Fibroblast of mammary gland (primary cell): ENCODE measurements around the gene DMBT1.

Source experiments
- DNase-seq: peaks from one replicate; pipeline ENCODE4 v3.0.0-alpha.2; 2010; ENCODE audit warnings: low read depth
- H3K4me3 ChIP-seq: 2 replicates; pipeline ENCODE4 v1.5.1; 2011; ENCODE audit warnings: low read depth, mild to moderate bottlenecking, low read length, moderate library complexity; ENCODE audit not compliant: control insufficient read depth
- CTCF ChIP-seq: conservative IDR thresholded peaks from 2 replicates; pipeline ENCODE4 v1.5.1; 2011; ENCODE audit warnings: low read depth, low read length, inconsistent platforms; ENCODE audit not compliant: control insufficient read depth, insufficient read depth

The DMBT1 gene

GRCh38 chr10:122560279-122560804, at the start of gene DMBT1:
Gene DMBT1, plus strand, starts transcription at chr10:122560754. Its CDS starts 17 bp downstream, at chr10:122560771.
- no peak for DNase-seq
- TF ChIP-seq CTCF, result no peak
- H3K4me3 ChIP-seq, result no peak within 1 kb of the TSS

GRCh38 chr10:122513053-122513452, 47.5 kb upstream of the DMBT1 start:
- TF ChIP-seq CTCF, result no peak
- DNase-seq, result no peak
- no peak overlapping the region for H3K4me3 ChIP-seq

- peak; percentile 88 for DNase-seq
- TF ChIP-seq CTCF, result no peak
Measured at GRCh38 chr10:122514045-122514840, 46.3 kb upstream of the DMBT1 start.

GRCh38 chr10:122515022-122515424, 45.5 kb upstream of the DMBT1 start:
- H3K4me3 ChIP-seq, result no peak overlapping the region
- TF ChIP-seq CTCF, result no peak

More at GRCh38 chr10:122514045-122514840, 46.3 kb upstream of the DMBT1 start:
- H3K4me3 ChIP-seq, result no peak overlapping the region

GRCh38 chr10:122515588-122516231, 44.8 kb upstream of the DMBT1 start:
- no peak for TF ChIP-seq CTCF
- no peak overlapping the region for H3K4me3 ChIP-seq
- DNase-seq, result peak; percentile 74

More at GRCh38 chr10:122515022-122515424, 45.5 kb upstream of the DMBT1 start:
- DNase-seq, result peak; percentile 92

GRCh38 chr10:122516734-122517133, 43.8 kb upstream of the DMBT1 start:
- no peak for TF ChIP-seq CTCF
- no peak overlapping the region for H3K4me3 ChIP-seq
- DNase-seq, result no peak
